Measurements from ENCODE around the gene B4GALT1. TPM values are rescaled to one million over a fixed set of nuclear protein-coding genes. Genes with fewer than 3 reads are reported as not detected.
"Not testable (repeated sequence)": the region's sequence is repeated elsewhere in the genome, so short reads cannot be mapped to it uniquely, and the experiment has no call there.

The B4GALT1 gene
- polyA plus RNA-seq, 3 donors from 2014 or later = 21.7 to 49.2 (median 44.2) TPM

DNA sequence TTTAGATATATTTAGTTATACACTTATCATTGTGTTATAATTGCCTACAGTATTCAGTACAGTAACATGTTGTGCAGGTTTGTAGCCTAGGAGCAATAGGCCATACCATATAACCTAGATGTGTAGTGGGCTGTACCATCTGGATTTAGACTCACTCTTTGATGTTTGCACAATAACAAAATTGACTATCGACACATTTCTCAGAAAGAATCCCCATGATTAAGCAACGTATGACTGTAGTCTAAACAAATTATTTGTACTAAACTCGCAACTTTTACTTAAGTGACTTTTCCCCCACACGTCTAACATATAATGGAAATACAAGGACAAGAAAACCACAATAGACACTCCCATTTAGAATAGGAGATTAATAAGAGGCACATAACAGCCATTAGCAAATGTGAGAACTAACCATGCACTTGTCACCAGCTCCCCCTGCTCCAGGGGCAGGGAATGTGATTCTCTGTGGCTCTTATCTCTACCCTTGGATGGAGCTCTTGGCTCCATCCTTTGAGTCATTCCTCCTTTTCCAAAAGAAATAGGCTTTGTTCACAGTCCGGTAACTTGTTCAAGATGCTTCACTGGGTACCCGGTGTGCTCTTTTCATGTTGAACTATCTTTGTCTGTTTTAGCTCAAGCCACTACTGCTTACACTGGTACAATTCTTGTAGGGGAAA is 8.7 kb upstream of the B4GALT1 start:
- Mint-ChIP-seq H3K4me3 (no peak overlapping the region), H3K36me3 (no peaks in the 10 kb centered on the region), H3K9me3 (no peaks in the 10 kb centered on the region), H3K4me1 (peaks cover under 1% of the 10 kb centered on the region in 2 donors), H3K27me3 (ENCODE audit: low read depth in 3 of 3) (peaks cover 0 to 5% (median 5%) of the 10 kb centered on the region in 3 donors), H3K27ac (no peak overlapping the region)
- DNase-seq = no peak

GRCh38 chr9:33172256-33173238 is 5.4 kb upstream of the B4GALT1 start:
- no peaks in the 10 kb centered on the region for H3K36me3 Mint-ChIP-seq
- no peaks in the 10 kb centered on the region for H3K9me3 Mint-ChIP-seq
- peaks cover 19 to 20% of the 10 kb centered on the region in 2 donors for H3K4me1 Mint-ChIP-seq
- peak overlapping the region in 2 of 6 donors; percentile 15 to 57 for H3K27ac Mint-ChIP-seq
- no peak overlapping the region for H3K4me3 Mint-ChIP-seq
- H3K27me3 Mint-ChIP-seq (ENCODE audit: low read depth in 3 of 3) = peaks cover under 1 to 12% (median 3%) of the 10 kb centered on the region in 3 donors
- DNase-seq = no peak

DNA sequence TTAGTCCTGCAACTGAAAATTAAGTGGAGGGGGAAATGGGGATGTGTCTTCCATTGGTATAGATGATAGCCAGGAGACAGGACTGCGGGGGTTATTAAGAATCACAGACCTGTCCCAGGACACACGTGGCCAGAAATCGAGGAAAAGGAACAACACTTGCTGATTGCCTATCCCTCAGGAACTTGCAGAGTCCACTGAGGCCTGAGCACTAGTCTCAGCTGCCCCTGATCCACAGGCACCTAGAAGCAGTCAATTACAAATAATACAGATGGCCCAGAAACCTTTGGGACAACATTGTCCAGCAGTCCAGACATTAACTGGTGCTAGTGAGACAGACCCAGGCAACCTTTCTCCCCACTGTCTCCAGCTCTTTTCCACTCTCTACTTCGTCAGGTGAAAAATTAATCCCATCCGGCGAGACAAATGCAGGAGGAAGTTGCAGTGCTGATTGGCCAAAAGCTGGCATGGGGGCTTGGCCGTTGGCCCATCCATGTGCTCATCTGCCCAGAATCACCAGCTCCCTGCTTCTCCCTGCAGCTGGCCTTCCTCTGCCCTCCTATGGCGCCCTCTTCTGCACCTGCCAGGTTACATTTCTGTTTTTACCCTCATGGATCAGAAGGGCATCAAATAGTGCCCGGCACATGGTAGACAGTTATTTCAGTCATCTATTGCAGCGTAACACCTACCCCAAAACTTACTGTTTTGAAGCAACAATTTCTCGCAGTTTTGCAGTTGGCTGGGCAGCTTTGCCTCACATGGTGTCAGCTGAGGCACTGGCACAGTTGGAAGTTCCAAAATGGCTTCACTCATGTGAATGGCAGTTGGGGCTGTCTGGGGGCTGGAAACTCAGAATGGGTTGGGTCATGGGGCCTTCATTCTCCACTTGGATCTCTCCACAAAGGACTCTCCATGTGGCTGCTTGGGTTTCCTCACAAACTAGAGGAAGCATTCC is 3.6 kb upstream of the B4GALT1 start:
- Mint-ChIP-seq H3K4me1 (peaks cover 26 to 27% of the 10 kb centered on the region in 2 donors), H3K9me3 (no peaks in the 10 kb centered on the region), H3K36me3 (peaks cover 0 to 2% (median 0%) of the 10 kb centered on the region in 3 donors), H3K27me3 (ENCODE audit: low read depth in 3 of 3) (peaks cover 9 to 17% (median 14%) of the 10 kb centered on the region in 3 donors), H3K27ac (peak overlapping the region in 5 of 6 donors; percentile 4 to 81 (median 55)), H3K4me3 (no peak overlapping the region)
- peak; percentile 41 to 53 (median 51) for DNase-seq

- H3K27ac Mint-ChIP-seq = peak overlapping the region; percentile 92 to 100 (median 98)
- peaks cover 23 to 28% (median 24%) of the 10 kb centered on the region in 3 donors for H3K27me3 Mint-ChIP-seq (ENCODE audit: low read depth in 3 of 3)
- DNase-seq = no peak
- H3K9me3 Mint-ChIP-seq = no peaks in the 10 kb centered on the region
- H3K4me1 Mint-ChIP-seq = peaks cover 42 to 44% of the 10 kb centered on the region in 2 donors
- peak overlapping the region in 4 of 5 donors; percentile 30 to 90 (median 86) for H3K4me3 Mint-ChIP-seq
- peaks cover 0 to 3% (median 0%) of the 10 kb centered on the region in 3 donors for H3K36me3 Mint-ChIP-seq
These were observed 1.9 kb upstream of the B4GALT1 start for GRCh38 chr9:33168941-33169544.

GRCh38 chr9:33167972-33168461 is 881 bp upstream of the B4GALT1 start:
- Mint-ChIP-seq H3K27ac (peak overlapping the region; percentile 92 to 100 (median 98)), H3K27me3 (ENCODE audit: low read depth in 3 of 3) (peaks cover 24 to 29% (median 24%) of the 10 kb centered on the region in 3 donors), H3K36me3 (peaks cover 0 to 3% (median 0%) of the 10 kb centered on the region in 3 donors), H3K4me3 (peak overlapping the region; percentile 83 to 94 (median 90)), H3K9me3 (no peaks in the 10 kb centered on the region), H3K4me1 (peaks cover 52 to 55% of the 10 kb centered on the region in 2 donors)
- peak in 1 of 3 donors; percentile 32 for DNase-seq

DNA sequence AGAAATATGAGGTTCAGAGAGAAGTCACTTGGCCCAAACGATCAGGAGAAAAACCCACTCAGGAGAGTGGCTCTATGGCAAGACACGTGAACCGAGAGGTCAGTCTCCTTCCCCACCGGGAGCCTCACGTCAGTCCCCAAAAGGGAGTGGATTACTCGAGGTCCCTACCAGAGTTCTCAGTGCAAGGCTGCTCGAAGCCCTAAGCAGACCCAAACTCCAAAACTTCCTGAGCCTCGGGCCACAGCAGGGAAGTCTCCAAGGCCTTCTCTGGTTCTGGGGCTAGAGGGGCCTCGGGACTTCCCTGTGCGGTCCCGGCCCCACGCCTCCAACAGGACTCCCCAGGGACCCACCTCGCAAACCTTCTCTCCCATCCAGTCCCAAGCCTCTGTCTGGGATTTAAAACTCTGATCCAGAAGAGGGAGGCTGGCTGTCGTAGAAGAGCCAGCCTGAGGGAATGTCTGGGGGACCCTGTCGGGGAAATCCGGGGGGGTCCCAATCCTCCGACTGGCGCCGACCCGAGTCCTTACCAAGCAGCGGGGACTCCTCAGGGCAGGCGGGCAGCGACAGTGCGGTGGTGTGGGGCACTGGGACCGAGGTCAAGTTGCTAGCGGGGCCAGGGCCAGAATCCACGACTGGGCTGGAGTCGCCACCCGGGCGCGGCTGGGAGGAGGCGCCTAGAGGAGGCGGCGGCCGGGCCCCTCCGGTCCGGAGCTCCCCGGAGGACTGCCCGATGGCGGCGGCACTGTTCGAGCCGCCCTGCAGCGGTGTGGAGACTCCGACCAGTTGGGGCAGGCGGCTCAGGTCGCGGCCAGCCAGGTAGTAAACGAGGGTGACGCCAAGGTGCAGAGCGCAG is 679 bp downstream of the B4GALT1 start:
- no peak for DNase-seq
- Mint-ChIP-seq H3K27ac (peak overlapping the region; percentile 96 to 99 (median 99)), H3K9me3 (no peaks in the 10 kb centered on the region), H3K4me3 (peak overlapping the region; percentile 84 to 98 (median 96)), H3K4me1 (peaks cover 68 to 70% of the 10 kb centered on the region in 2 donors), H3K27me3 (ENCODE audit: low read depth in 3 of 3) (peaks cover 24 to 29% (median 24%) of the 10 kb centered on the region in 3 donors), H3K36me3 (peaks cover 0 to 3% (median 0%) of the 10 kb centered on the region in 3 donors)

DNA sequence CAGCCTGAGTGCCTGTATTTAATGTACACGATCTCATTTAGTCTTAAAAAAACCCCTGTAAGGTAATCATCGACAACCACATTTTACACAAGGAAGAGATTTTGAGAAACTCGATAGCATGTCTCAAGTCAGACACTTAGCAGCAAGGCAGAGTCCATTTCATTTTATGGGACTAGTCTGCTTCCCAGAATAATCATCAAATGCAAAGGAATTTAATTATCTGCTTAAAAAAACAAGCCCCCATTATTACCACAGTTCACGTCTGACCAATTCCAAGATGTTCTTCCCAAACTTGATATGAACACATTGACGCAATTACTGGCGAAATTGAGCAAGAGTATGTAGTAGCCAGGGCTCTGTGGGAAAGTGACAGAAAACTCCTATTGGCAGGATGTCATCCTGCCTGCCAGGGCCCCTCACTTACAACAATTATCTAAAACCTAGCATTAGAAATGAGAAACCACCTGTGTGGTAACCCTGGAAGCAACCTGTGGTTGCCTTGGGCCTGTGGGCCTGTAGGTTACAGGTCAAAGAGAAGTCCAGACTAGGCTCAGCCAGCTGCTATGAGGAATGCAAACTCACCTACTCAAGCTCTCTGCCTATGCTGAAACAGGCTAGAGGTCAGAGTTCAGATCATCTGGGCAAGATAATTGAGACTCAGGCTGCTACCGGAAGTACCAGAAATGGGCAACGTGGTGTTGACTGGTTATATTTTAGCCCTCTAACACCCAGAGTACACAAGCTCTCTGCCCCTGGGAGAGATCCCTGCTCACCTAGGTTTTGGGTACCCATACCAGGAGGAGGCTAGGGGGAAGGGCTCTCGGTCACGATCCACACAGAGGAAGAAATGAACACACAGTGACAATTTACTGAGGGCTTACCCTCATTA is 1.6 kb downstream of the B4GALT1 start:
- Mint-ChIP-seq H3K9me3 (no peaks in the 10 kb centered on the region), H3K4me3 (peak overlapping the region; percentile 84 to 98 (median 96)), H3K27ac (peak overlapping the region; percentile 96 to 99 (median 99)), H3K27me3 (ENCODE audit: low read depth in 3 of 3) (peaks cover 22 to 33% (median 32%) of the 10 kb centered on the region in 3 donors), H3K36me3 (peaks cover 0 to 3% (median 0%) of the 10 kb centered on the region in 3 donors), H3K4me1 (peaks cover 75 to 80% of the 10 kb centered on the region in 2 donors)
- DNase-seq = peak in 2 of 3 donors; percentile 57 to 60

DNA sequence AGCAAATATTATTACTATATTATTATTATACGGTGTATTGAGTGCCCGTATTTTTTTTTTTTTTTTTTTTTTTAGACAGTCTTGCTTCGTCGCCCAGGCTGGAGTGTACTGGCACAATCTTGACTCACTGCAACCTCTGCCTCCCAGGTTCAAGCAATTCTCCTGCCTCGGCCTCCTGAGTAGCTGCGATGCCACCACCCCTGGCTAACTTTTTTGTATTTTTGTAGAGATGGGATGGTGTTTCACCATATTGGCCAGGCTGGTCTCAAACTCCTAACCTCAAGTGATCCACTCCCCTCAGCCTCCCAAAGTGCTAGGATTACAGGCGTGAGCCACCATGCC is 2.2 kb downstream of the B4GALT1 start:
- peak overlapping the region; percentile 84 to 98 (median 96) for H3K4me3 Mint-ChIP-seq
- not testable (repeated sequence) for DNase-seq, H3K36me3 Mint-ChIP-seq, H3K9me3 Mint-ChIP-seq
- peaks cover 19 to 34% (median 32%) of the 10 kb centered on the region in 3 donors for H3K27me3 Mint-ChIP-seq (ENCODE audit: low read depth in 3 of 3)
- peak overlapping the region; percentile 96 to 99 (median 99) for H3K27ac Mint-ChIP-seq
- peaks cover 82 to 86% of the 10 kb centered on the region in 2 donors for H3K4me1 Mint-ChIP-seq

DNA sequence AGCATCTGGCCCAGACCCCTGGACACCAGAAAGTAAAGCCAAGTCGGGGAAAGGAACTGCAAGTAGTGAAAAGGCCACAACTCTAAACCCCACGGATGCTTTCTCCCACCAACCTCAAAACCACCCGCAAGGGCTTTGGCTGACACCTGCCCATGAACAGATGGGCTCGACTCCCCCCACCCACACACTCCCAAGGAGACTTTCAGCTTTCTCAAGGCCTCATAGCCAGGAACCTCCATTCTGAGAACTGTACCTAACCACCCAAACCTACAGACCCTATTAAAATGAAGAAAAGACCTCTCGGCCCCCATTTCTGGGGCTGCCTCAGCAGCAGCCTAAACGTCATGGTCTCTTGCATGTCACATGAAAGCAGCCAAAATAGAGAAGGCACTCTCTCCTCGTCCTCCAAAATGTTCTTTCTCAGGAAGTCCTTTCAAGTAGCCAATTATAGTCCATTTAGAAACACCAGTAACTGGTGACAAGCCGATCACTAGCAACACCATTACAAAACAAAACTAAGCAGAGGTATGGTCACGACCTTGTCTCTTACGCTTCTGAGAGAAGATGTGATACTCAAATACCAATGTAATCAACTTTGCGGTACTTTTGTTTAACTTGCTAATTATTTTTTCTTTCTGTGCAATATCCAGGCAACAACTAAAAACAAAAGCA is 2.9 kb downstream of the B4GALT1 start:
- peak; percentile 72 to 81 (median 79) for DNase-seq
- H3K9me3 Mint-ChIP-seq = no peaks in the 10 kb centered on the region
- H3K4me3 Mint-ChIP-seq = peak overlapping the region; percentile 84 to 98 (median 90)
- H3K27ac Mint-ChIP-seq = peak overlapping the region; percentile 96 to 99 (median 99)
- H3K36me3 Mint-ChIP-seq = peaks cover 0 to 3% (median 0%) of the 10 kb centered on the region in 3 donors
- peaks cover 23 to 40% (median 38%) of the 10 kb centered on the region in 3 donors for H3K27me3 Mint-ChIP-seq (ENCODE audit: low read depth in 3 of 3)
- peaks cover 87 to 90% of the 10 kb centered on the region in 2 donors for H3K4me1 Mint-ChIP-seq

DNA sequence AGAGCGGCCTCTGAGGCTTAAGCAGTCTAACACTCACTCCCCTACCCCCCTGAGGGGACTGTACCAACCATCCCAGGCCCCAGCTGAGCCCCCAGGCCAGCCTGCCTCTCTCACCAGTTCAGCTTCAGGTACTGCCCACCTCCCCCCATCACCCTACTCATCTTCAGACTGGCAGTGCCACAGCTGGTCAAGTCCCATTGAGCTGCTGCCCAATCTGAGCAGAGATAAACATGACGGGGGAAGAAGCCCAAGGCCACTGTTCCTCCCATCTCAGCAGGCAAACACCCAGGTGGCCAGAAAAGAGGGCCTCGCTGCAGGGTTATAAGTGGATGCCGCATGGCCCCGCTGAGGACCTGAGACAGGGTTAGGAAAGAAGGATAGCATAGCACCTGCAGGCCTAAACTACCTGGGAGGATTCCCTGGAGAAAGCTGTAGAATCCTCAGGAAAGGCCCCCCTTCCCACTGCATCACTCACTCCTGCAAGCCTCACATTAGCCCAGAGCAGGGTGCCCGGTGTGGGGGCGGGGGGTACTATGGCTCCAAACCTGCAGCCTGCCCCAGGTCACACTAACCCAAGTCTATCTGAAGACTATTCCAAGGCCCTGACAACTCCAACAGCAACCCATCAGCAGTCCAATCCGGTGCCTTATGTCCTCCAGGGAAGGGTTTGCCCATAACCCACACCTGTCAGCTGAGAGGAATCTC is 3.6 kb downstream of the B4GALT1 start:
- Mint-ChIP-seq H3K4me1 (peaks cover 87 to 90% of the 10 kb centered on the region in 2 donors), H3K9me3 (no peaks in the 10 kb centered on the region), H3K27ac (peak overlapping the region; percentile 96 to 99 (median 99)), H3K4me3 (peak overlapping the region; percentile 84 to 98 (median 90)), H3K36me3 (peaks cover 0 to 3% (median 0%) of the 10 kb centered on the region in 3 donors), H3K27me3 (ENCODE audit: low read depth in 3 of 3) (peaks cover 21 to 44% (median 42%) of the 10 kb centered on the region in 3 donors)
- no peak for DNase-seq
